Mammary epithelial cell (primary cell): ENCODE data around the gene KCTD20.

Source experiments
- EZH2 ChIP-seq: IDR thresholded peaks from 2 replicates; pipeline ENCODE4 v1.6.1; 2012; ENCODE audit warnings: low read length, inconsistent platforms, borderline replicate concordance
- TF ChIP-seq, protein P1 (sequence below), 2 donors: IDR thresholded peaks in 1 of 2; conservative IDR thresholded peaks in 1 of 2; 2 replicates each; pipeline ENCODE4 v1.5.1; 2011 to 2012; ENCODE audit warnings: inconsistent platforms in 2 of 2, low read length in 2 of 2, mild to moderate bottlenecking in 2 of 2, control low read depth in 1 of 2, low read depth in 1 of 2; ENCODE audit not compliant: insufficient read depth in 1 of 2; ENCODE audit errors: extremely low read depth in 1 of 2

DNA sequence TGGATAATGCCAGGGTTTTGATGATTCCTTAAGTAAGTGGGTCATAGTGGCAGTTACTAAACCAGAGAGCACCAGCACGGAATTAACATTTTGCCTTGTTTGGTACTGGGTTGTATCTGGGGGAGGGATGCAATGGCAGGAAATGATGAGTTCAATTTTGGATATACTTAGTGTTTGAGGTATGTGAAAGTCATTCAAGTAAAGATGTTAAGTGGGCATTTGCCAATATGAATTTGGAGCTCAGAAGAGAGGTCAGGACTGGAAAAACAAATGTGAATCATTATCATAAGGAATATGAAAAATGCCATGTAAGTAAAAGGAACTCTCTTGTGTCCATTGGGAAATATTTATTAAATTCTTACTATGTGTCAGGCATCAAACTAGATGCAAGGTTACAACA is 6.3 kb upstream of the KCTD20 start:
- TF ChIP-seq, protein P1, sequence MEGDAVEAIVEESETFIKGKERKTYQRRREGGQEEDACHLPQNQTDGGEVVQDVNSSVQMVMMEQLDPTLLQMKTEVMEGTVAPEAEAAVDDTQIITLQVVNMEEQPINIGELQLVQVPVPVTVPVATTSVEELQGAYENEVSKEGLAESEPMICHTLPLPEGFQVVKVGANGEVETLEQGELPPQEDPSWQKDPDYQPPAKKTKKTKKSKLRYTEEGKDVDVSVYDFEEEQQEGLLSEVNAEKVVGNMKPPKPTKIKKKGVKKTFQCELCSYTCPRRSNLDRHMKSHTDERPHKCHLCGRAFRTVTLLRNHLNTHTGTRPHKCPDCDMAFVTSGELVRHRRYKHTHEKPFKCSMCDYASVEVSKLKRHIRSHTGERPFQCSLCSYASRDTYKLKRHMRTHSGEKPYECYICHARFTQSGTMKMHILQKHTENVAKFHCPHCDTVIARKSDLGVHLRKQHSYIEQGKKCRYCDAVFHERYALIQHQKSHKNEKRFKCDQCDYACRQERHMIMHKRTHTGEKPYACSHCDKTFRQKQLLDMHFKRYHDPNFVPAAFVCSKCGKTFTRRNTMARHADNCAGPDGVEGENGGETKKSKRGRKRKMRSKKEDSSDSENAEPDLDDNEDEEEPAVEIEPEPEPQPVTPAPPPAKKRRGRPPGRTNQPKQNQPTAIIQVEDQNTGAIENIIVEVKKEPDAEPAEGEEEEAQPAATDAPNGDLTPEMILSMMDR (conservative IDR thresholded peaks at IDR 0.05 in 1 of 2, IDR thresholded peaks at IDR 0.05 in 1 of 2; ENCODE audit: extremely low read depth in 1 of 2, insufficient read depth in 1 of 2, low read depth in 1 of 2, low read length in 2 of 2) = no peak
- TF ChIP-seq EZH2 = no peak
